WERI-Rb-1 (cell line): ENCODE results near the gene KREMEN1.

Experiments
- DNase-seq: peaks from one replicate; pipeline ENCODE4 v3.0.0-alpha.2; 2020
- H3K27ac ChIP-seq: fragments of 250-450 bp; sonication (Bioruptor Pico); 2 replicates; pipeline ENCODE4 v1.5.1; 2020; ENCODE audit warnings: mild to moderate bottlenecking, moderate library complexity
- H3K27me3 ChIP-seq: fragments of 250-450 bp; sonication (Bioruptor Pico); 2 replicates; pipeline ENCODE4 v1.5.1; 2021; ENCODE audit warnings: mild to moderate bottlenecking, low read depth, moderate library complexity; ENCODE audit not compliant: insufficient read depth, severe bottlenecking
- H3K36me3 ChIP-seq: fragments of 250-450 bp; sonication (Bioruptor Pico); 2 replicates; pipeline ENCODE4 v1.5.1; 2020; ENCODE audit warnings: mild to moderate bottlenecking, moderate library complexity
- H3K4me3 ChIP-seq: 2 replicates; pipeline ENCODE4 v1.5.1; 2011; ENCODE audit warnings: low read depth, mild to moderate bottlenecking, control low read depth, low read length
- H3K9me3 ChIP-seq: fragments of 250-450 bp; sonication (Bioruptor Pico); 2 replicates; pipeline ENCODE4 v1.5.1; 2021; ENCODE audit warnings: mild to moderate bottlenecking, moderate library complexity; ENCODE audit not compliant: severe bottlenecking
- TF ChIP-seq, protein P1 (sequence below): IDR thresholded peaks from 2 replicates; pipeline ENCODE4 v1.5.1; 2011; ENCODE audit warnings: low read depth, mild to moderate bottlenecking, control low read depth, inconsistent platforms, low read length

Gene KREMEN1

DNA sequence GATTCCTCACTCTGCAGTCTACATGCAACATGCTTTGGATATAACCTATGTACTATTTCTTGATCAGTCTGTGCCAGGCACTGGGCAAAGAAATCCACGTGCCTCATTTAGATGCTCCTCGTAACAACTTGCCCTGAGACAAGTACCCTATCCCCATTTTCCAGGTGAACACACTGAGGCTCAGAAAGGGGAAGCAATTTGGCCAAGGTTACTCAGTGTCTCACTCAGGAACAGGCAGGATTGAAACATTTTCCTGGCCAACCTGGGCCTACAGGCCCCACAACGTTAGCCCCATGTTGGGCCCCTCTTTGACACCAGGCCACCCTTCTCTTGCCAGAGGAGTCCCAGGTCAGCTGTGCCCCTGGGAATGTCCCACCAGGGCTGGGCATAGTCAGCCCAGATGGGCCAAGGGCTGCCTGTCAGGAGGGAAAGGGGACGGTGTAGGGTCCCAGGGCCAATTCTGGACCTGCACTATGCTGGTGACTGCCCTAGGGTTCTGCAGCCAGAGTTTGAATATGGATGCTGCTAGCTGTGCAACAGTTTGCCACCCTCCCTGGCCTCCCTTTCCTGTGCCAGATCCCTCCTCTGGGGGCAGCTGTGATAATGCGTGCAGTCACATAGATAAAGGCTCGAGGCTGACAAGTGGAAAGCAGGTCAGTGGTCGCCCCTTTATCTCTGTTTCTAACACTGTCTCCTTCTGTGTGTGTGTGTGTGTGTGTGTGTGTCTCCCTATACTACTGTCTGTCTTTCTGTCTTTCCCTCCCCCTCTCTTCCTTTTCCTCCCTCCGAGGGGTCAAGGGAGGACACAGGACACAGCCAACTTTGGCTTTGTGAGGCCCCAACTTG is 122.5 kb downstream of the KREMEN1 start:
- Histone ChIP-seq H3K4me3 (no peak overlapping the region), H3K27me3 (no peaks in the 10 kb centered on the region), H3K9me3 (no peaks in the 10 kb centered on the region), H3K27ac (no peak overlapping the region), H3K36me3 (no peaks in the 10 kb centered on the region)
- TF ChIP-seq, protein P1, sequence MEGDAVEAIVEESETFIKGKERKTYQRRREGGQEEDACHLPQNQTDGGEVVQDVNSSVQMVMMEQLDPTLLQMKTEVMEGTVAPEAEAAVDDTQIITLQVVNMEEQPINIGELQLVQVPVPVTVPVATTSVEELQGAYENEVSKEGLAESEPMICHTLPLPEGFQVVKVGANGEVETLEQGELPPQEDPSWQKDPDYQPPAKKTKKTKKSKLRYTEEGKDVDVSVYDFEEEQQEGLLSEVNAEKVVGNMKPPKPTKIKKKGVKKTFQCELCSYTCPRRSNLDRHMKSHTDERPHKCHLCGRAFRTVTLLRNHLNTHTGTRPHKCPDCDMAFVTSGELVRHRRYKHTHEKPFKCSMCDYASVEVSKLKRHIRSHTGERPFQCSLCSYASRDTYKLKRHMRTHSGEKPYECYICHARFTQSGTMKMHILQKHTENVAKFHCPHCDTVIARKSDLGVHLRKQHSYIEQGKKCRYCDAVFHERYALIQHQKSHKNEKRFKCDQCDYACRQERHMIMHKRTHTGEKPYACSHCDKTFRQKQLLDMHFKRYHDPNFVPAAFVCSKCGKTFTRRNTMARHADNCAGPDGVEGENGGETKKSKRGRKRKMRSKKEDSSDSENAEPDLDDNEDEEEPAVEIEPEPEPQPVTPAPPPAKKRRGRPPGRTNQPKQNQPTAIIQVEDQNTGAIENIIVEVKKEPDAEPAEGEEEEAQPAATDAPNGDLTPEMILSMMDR = no peak
- no peak for DNase-seq

DNA sequence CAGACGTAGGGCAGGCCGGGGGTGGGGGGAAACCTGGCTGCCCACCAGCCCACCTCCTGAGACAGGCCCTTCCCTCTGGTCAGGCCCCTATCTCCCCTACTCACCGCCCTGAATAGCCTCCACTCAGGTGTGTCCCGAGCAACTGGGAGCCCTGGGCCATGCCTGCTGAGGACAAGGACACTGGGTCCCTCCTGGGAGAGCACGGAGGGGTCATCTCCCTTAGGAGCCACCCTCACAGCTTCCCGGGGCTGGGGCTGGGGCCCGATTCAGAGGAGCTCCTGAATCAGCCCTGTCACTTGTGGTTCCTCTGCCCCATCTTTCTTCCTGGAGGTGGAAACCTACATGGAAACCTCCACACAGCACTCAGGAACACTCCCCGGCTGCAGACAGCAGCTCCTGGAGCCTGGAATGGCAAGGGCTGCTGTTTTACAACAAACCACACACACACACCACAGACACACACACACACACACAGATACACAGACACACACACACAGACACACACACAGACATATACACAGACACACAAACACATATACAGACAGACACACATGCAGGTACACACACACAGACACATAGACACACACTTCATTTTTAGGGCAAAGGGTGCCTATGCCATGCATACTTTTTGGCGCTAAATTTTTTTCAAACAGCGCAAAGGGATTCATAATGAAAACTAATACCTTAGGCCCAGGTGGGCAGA is 123.3 kb downstream of the KREMEN1 start:
- Histone ChIP-seq H3K4me3 (no peak overlapping the region), H3K9me3 (no peaks in the 10 kb centered on the region), H3K27ac (no peak overlapping the region), H3K27me3 (no peaks in the 10 kb centered on the region), H3K36me3 (no peaks in the 10 kb centered on the region)
- TF ChIP-seq, protein P1 = no peak
- DNase-seq = no peak

DNA sequence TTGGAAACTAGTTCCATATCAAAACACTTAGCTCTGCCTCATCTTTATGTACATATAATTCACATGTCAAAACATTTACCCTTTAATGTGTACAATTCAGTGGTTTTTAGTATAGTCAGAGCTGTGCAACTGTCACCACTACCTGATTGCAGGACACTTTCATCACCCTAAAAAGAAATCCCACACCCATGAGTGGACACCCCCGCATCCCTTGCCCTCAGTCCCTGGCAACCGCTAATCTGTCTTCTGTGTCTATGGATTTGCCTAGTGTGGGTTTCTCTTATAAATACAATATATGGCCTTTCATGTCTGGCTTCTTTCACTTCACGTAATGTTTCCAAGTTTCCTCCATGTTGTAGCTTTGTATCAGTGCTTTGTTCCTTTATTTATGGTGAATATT is 124.3 kb downstream of the KREMEN1 start:
- DNase-seq = no peak
- H3K27ac ChIP-seq = no peak overlapping the region
- no peaks in the 10 kb centered on the region for H3K36me3 ChIP-seq
- H3K9me3 ChIP-seq = no peaks in the 10 kb centered on the region
- no peaks in the 10 kb centered on the region for H3K27me3 ChIP-seq
- TF ChIP-seq, protein P1 = no peak
- H3K4me3 ChIP-seq = no peak overlapping the region

DNA sequence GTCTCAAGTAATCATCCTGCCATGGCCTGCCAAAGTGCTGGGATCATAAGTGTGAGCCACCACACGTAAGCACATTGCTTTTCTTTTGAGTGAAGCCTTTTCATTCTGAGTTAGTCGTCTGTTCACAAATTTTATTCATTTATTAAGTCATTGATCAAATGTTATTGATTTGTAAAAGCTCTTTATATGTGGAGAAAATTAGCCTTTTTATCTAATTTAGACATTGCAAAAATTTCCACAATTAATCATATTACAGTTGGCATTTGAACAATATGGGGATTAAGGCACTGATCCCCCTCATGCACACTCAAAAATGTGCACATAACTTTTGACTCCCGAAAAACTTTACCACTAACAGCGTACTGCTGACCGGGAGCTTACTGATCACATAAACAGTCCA is 125.4 kb downstream of the KREMEN1 start:
- Histone ChIP-seq H3K9me3 (no peaks in the 10 kb centered on the region), H3K27me3 (no peaks in the 10 kb centered on the region), H3K27ac (no peak overlapping the region), H3K36me3 (no peaks in the 10 kb centered on the region), H3K4me3 (no peak overlapping the region)
- no peak for DNase-seq
- TF ChIP-seq, protein P1 = no peak

DNA sequence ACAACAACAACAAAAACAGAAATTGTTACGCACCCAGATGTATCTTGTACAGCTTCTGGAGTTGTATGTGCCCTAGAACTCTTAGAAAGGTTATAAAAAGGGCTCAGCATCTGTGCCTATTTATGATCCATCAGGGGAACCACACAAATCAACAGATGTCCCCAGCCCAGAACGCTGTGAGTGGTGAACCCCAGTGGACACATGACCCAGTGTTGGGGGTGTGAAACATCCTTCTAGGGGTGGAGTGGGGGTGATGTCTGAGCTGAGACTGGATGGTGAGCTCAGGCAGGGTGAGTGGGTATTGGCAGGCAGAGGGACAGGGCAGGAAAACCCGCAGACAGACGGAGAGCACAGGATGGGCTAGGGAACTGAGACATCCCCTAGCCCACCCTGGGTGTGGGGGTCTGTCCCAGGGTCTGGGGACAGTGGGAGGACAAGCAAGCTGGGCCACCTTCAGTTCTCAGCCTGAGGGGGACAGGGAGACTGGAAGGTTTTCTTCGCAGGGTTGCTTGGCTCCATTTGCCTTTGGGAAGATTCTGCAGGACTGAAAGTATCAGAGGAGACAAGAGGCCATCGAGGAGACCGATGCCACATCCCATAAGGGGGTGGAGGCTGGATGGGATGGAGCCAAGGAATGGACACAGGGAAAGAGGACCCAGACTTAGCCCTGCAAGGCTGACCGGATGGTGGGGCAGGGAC is 127.0 kb downstream of the KREMEN1 start:
- no peaks in the 10 kb centered on the region for H3K9me3 ChIP-seq
- no peaks in the 10 kb centered on the region for H3K36me3 ChIP-seq
- H3K27me3 ChIP-seq = no peaks in the 10 kb centered on the region
- no peak overlapping the region for H3K4me3 ChIP-seq
- no peak for DNase-seq
- TF ChIP-seq, protein P1 = no peak
- no peak overlapping the region for H3K27ac ChIP-seq
